ENCODE results near the gene CSTPP1. TPM values are rescaled to one million over a fixed set of nuclear protein-coding genes. Genes with fewer than 3 reads are reported as not detected.

The CSTPP1 gene
- total and polyA plus RNA-seq, 2 donors (not counting 3 experiments of a cell fraction or from before 2014, with no cell fraction given), result 25.9 to 38.2 TPM

DNA sequence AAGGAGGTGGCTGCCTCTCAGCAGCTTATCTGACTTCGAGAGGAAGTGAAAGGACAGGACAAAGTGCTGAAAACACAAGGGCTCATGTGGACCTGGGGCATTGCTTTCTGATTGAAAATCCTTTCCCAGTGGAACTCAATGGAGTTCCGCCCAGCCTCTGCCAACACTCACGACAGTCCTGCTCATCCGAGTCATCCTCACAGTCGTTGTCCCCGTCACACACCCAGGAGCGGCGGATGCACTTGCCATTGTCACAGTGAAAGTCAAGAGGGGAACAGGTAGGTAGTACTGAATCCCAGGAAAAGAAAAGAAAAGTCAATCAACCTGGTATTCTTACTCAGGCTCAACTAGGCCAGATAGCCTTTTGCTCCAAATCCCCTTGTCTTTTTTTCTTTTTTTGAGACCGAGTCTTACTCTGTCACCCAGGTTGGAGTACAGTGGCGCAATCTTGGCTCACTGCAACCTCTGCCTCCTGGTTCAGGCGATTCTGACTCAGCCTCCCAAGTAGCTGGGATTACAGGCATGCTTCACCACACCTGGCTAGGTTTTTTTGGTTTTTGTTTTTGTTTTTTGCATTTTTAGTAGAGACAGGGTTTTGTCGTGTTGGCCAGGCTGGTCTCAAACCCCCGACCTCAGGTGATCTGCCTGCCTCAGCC is 36.3 kb upstream of the CSTPP1 start:
- Histone ChIP-seq H3K27me3 (ENCODE audit: control insufficient read depth in 2 of 2, insufficient read depth in 2 of 2, low read length in 2 of 2) (no peaks in the 10 kb centered on the region), H3K27ac (ENCODE audit: insufficient read depth, low read depth, low read length) (no peak overlapping the region), H3K4me2 (ENCODE audit: insufficient read depth, low read length) (no peak overlapping the region), H3K9me3 (replicated peaks; ENCODE audit: control insufficient read depth, insufficient read depth, low read length) (no peaks in the 10 kb centered on the region), H3K36me3 (ENCODE audit: control insufficient read depth in 2 of 2, extremely low read depth in 1 of 2, insufficient read depth in 2 of 2, low read length in 2 of 2) (no peaks in the 10 kb centered on the region), H2AFZ (ENCODE audit: low read depth, low read length) (no peak overlapping the region), H3K79me2 (ENCODE audit: control insufficient read depth, insufficient read depth, low read length) (no peaks in the 10 kb centered on the region), H4K20me1 (replicated peaks; ENCODE audit: control insufficient read depth, extremely low read depth, insufficient read depth, low read length) (no peaks in the 10 kb centered on the region), H3K4me3 (replicated peaks in 1 of 3; ENCODE audit: insufficient read depth in 1 of 3, low read depth in 1 of 3, low read length in 3 of 3) (no peak overlapping the region), H3K9me1 (replicated peaks; ENCODE audit: control insufficient read depth, extremely low read depth, insufficient read depth, low read length) (no peaks in the 10 kb centered on the region), H3K9ac (replicated peaks; ENCODE audit: extremely low read depth, insufficient read depth, low read length) (no peak overlapping the region), H3K4me1 (ENCODE audit: control insufficient read depth, extremely low read depth, insufficient read depth, low read length) (no peaks in the 10 kb centered on the region)
- BruUV-seq (replicated peaks), result no TSS peak
- FAIRE-seq (no peak), DNase-seq (ENCODE audit: low read depth, low spot score) (no peak)
- dilution Hi-C loops (cut with MboI; ENCODE audit: extremely low pct_ligation_motif_present, low sequenced_read_pairs) (no loop called here), intact Hi-C loops (cut with micrococcal nuclease) (no loop called here)
- POLR2A ChIA-PET, result no interaction called here
- TF ChIP-seq, protein P1, sequence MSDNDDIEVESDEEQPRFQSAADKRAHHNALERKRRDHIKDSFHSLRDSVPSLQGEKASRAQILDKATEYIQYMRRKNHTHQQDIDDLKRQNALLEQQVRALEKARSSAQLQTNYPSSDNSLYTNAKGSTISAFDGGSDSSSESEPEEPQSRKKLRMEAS (IDR thresholded peaks at IDR 0.05; ENCODE audit: insufficient read depth, insufficient read length), result no peak
- TF ChIP-seq POLR2AphosphoS5 (IDR thresholded peaks at IDR 0.05; ENCODE audit: insufficient read depth, low read depth, low read length) (no peak), POLR2A (IDR thresholded peaks at IDR 0.05; ENCODE audit: low read depth, low read length) (no peak), GATA2 (IDR thresholded peaks at IDR 0.05; ENCODE audit: insufficient read depth, insufficient read length, low read depth, low read length) (no peak), MYC (IDR thresholded peaks at IDR 0.05; ENCODE audit: low read depth, low read length) (no peak), EZH2 (IDR thresholded peaks at IDR 0.05; ENCODE audit: borderline replicate concordance, low read depth, low read length, severe bottlenecking) (no peak), JUN (IDR thresholded peaks at IDR 0.05; ENCODE audit: borderline replicate concordance, insufficient read depth, insufficient read length, low read depth) (no peak), FOS (IDR thresholded peaks at IDR 0.05; ENCODE audit: borderline replicate concordance, insufficient read depth, low read length) (no peak)
- TF ChIP-seq, protein P2, sequence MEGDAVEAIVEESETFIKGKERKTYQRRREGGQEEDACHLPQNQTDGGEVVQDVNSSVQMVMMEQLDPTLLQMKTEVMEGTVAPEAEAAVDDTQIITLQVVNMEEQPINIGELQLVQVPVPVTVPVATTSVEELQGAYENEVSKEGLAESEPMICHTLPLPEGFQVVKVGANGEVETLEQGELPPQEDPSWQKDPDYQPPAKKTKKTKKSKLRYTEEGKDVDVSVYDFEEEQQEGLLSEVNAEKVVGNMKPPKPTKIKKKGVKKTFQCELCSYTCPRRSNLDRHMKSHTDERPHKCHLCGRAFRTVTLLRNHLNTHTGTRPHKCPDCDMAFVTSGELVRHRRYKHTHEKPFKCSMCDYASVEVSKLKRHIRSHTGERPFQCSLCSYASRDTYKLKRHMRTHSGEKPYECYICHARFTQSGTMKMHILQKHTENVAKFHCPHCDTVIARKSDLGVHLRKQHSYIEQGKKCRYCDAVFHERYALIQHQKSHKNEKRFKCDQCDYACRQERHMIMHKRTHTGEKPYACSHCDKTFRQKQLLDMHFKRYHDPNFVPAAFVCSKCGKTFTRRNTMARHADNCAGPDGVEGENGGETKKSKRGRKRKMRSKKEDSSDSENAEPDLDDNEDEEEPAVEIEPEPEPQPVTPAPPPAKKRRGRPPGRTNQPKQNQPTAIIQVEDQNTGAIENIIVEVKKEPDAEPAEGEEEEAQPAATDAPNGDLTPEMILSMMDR (IDR thresholded peaks at IDR 0.05; ENCODE audit: extremely low read depth in 1 of 2, insufficient read depth in 1 of 2, low read depth in 1 of 2, low read length in 2 of 2), result no peak
- CTCF ChIA-PET, result interaction anchor here (1.3 to 4.6 kb wide), 3 partner anchors 10 to 253 kb away, joined by 4 to 24 read pairs (median 12); no protein-coding TSS in a partner anchor

Data from endothelial cell of umbilical vein (primary cell).